ENCODE measurements around the gene AAR2.

DNA sequence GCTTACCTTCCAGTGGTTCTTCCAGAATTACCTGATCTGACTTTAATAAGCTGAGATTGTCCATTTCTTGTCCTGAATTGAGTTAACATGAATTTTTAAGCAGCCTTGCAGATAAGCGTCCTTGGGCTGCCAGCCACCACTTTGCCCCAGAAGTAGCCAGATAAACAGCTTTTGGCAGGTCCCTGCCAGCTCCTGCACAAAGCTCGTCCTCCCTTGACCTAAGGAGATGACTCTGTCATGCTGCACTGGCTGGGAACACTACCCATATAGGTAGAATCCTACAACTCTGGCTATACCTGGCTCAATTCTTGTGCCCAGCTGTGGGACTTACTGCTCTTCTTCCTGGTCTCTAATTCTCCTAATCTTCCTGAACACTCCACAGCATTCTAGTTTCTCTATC lies 39.6 kb upstream of the AAR2 start:
- TF ChIP-seq POLR2A (IDR thresholded peaks at IDR 0.05; ENCODE audit: low read depth, low read length) = no peak
- TF ChIP-seq POLR2AphosphoS5 (IDR thresholded peaks at IDR 0.05; ENCODE audit: low read depth, low read length) = no peak

Data from GM12892 (cell line).